ENCODE data around the gene OR1E2. TPM values are rescaled to one million over a fixed set of nuclear protein-coding genes. Genes with fewer than 3 reads are reported as not detected.

OR1E2 gene
- total RNA-seq, 2 experiments from 2014 or later, result not detected

Other genes with a start within 250 kb of the OR1E2 start
- not detected for gene OR1A2, start 236.3 kb downstream of the OR1E2 start, total RNA-seq
- not detected for gene OR1A1, start 226.2 kb downstream of the OR1E2 start, total RNA-seq
- gene OR3A1, start 135.5 kb downstream of the OR1E2 start, total RNA-seq, result under 1 TPM; 0.23 to 0.39 TPM
- gene OR3A2, start 47.5 kb downstream of the OR1E2 start, total RNA-seq, result 1 to 10 TPM; 3.3 to 3.9 TPM
- gene OR1E1, start 35.4 kb downstream of the OR1E2 start, total RNA-seq, result not detected
- gene OR3A3, start 22.5 kb downstream of the OR1E2 start, total RNA-seq, result not detected
- under 1 TPM; 0.28 to 0.96 TPM for gene SPATA22, start 38.0 kb upstream of the OR1E2 start, total RNA-seq
- gene ASPA, start 42.2 kb upstream of the OR1E2 start, total RNA-seq, result not detected
- under 1 TPM; 0.69 to 0.79 TPM for gene TRPV3, start 124.0 kb upstream of the OR1E2 start, total RNA-seq
- 1 to 10 TPM; 4.5 to 5.7 TPM for gene TRPV1, start 175.6 kb upstream of the OR1E2 start, total RNA-seq
- 10 to 100 TPM; 11.8 to 12.2 TPM for gene SHPK, start 202.4 kb upstream of the OR1E2 start, total RNA-seq
- 10 to 100 TPM in 1 of 2 experiments, 1 to 10 TPM in 1; 8.5 to 10.0 TPM for gene CTNS, start 202.9 kb upstream of the OR1E2 start, total RNA-seq
- 10 to 100 TPM; 18.5 to 18.8 TPM for gene TAX1BP3, start 234.7 kb upstream of the OR1E2 start, total RNA-seq
- gene EMC6, start 235.0 kb upstream of the OR1E2 start, total RNA-seq, result 10 to 100 TPM; 31.1 to 34.6 TPM

Measured in activated naive CD8-positive, alpha-beta T cell treated with anti-CD3 and anti-CD28 coated beads, Interleukin-2, amount 10 ng/mL, durations not matched to agents 7 days and 5 days (primary cell).